COLO668 (cell line): Measurements from ENCODE around the gene GHRHR.

Source experiments
- DNase-seq: peaks from one replicate; lab custom pipeline; 2025; ENCODE audit not compliant: unreplicated experiment; lab: John Stamatoyannopoulos, UW

GHRHR gene

DNA sequence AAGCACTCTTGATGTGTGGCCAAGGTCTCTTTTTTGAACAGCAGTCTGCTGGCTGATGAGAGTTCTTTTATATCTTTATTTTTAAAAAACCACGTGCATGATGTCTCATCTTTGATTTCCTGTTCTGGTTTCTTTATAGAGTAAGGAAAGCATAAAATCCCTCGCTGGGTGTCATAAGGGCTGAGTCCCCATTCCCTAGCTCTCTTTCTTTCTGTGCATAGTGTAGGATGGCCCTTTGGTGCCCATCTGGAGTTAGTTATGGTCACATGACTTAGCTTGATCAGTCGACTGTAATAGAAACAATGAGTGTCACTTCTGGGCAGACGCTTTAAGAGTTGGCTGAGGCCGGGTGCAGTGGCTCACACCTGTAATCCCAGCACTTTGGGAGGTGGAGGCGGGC, 38.5 kb downstream of the GHRHR start:
- no peak for DNase-seq

DNA sequence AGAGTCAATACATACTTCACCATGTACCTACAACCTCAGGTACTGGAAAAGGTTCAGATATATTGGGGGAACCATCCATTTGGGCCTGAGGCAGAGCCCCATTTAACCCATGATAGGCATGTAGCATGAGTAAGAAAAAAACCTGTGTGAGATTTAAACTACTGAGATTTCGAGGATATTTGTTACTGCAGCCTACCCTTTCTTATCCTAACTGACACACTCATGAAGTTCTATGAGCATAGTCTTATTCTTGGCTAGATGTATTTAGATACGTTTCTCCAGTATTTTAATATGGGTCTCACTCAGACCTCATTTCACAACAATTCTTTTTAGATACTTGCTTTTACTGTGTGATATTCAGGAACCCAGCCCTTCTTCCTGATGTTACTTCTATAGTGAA, 39.3 kb downstream of the GHRHR start:
- no peak for DNase-seq

DNA sequence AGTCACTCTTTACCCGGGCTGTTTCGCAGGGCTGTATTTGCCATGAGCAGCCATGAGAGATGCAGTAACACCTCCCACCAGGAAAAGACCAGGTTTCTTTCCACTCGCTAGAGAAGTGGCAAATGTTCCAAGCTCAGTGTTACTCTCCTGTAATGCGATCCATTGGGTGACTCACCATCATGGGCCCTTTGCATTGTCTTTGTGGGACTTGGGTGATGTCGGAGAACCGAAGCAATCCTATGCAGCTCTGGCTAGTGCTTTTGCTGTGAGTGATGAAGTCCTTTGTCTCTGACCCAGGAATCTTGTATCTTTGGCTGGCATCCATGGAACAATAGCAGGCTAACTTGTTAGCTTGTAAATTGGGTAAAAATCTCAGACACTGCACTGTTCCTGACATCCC, 40.0 kb downstream of the GHRHR start:
- DNase-seq: no peak

DNA sequence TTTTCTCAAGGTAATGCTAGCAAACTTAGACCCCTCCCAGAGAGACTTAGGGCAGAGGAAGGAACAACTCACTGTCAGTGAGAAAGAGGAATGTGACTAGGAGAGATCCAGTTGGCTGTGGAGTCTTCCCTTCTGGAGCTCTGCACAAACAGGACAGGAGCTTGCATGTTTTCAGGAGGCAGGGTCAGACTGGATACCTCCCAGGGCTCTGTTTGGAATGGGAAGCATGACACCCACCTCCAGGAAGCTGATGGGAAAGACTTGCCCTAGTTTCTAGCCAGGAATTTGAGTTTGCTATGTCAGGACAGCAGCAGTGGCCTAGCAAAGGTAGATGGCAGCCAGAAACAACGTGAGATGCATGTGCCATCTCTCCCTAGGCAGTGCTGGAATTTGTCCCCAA, 40.6 kb downstream of the GHRHR start:
- DNase-seq: no peak

DNA sequence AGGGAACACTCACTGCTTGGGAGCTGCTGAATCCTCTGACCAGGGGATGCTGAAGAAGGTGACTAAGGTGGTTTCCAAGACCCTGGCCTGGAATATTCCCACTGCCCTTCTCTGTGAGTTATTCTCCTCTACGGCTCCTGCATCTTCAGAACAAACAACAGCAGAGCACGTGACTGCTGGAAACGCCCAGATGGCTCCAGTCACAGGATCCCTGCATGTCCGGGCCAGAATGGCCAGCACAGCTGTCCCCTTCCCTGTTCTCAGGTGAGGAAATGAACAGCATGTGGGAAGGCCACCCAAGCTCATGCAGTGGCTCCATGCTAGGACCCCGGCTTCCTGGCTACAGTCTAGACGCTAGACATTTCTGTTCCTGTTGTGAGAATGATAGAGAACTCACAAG, 43.1 kb downstream of the GHRHR start:
- DNase-seq: no peak

DNA sequence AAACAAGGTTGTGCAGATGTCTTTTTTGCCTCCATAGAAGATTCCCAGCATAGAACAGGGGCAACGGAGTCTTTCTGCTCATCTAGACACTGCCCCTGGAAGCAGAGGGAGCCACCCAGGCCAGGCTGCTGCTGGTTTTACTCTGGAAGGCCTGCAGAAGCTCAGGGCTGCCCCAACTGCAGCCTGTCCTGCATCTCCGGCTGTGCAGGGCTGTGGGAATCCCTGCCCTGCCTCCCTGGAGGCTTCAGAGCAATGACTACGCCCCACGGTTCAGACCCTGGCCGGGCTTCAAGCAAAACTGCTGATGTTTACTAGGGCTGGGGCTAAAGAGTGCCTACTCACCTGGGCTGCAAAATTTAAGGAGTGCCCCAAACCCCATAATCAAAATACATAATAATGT, 43.9 kb downstream of the GHRHR start:
- no peak for DNase-seq

DNA sequence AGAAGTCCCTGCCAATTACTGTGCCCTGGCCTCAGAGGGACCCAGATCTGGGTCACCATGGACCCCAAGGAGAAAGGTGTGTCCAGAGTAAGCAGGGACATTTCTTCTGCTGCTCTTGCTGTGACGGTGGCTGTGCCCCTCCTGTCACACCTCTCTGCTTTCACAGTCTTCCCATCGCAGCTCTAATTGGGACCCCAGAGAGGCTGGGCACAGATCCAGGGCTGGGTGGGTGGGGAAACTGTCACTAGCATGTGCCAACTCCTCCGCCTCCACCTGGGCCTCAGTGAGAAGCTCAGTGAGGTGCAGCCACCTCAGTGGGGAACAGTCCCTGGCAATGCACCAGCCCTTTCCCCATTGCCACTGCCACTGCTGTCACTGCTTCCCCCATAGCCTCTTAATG, 51.1 kb downstream of the GHRHR start:
- no peak for DNase-seq

DNA sequence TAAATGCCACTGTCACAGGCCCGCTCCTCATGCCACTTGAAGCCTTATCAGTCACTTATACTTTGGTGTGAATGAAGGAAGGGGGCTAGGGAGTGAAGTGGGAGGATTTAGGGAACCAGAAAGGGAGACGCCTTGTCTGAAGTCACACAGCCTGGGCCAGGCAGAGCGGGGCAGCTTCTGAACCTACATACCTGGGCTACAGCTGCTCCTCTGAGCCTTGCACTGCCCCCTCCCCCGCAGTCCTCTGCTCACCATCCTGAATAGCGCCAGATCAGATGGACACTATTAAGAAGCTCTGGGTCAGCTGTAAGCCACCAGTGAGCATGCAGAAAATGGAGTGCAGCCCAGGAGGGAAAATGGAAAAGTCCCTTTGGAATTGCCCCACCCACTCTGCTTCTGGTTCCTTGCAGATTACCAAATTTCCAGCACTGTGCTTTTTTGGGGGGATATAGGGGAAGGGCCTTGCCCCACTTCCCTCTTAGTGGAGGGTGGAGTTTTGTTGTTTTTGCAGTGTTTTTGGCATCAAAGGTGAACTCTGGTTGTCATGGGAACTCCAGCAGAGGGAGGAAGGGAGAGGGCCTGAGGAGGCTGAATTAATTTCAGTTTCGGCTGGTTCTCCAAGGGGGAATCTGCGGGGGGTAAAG, 53.4 kb downstream of the GHRHR start:
- no peak for DNase-seq

DNA sequence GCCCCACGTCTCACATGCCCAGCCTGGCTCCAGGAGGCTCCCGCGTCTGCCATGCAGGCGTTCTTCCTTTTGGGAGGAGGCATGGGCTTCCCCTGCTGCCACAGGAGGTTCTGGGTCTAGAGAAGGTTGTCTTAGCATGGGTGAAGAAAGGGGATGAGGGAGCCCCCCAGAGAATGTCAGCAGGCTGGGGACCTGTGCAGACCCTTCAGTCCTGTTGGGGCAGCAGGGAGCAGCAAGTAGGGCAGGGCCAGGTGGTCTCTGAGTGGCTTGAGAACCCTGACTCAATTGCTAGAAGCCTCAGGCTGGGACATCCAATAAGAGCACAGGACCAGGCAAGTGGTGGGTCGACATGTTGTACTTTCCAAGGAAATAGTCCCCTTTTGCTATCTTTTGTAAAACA, 54.0 kb downstream of the GHRHR start:
- DNase-seq: no peak

DNA sequence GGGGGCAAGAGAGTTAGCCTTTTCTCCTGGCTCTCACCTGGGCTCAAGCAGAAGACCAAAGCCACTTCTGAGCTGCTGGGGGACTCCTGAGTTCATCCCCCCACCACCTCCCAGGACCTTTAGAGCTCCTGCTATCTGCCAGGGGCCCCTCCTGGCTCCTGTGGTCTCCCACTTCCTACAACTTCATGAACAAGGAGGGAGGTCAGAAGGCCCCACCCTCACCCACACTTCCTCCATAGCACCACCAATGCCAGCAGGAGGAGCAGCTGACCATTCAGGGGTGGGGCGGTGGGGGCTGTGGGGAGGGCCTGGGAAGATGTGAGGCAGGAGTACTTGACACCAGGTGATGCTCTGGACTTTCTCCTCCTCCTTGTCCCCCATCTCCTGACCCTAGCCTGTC, 55.8 kb downstream of the GHRHR start:
- no peak for DNase-seq

DNA sequence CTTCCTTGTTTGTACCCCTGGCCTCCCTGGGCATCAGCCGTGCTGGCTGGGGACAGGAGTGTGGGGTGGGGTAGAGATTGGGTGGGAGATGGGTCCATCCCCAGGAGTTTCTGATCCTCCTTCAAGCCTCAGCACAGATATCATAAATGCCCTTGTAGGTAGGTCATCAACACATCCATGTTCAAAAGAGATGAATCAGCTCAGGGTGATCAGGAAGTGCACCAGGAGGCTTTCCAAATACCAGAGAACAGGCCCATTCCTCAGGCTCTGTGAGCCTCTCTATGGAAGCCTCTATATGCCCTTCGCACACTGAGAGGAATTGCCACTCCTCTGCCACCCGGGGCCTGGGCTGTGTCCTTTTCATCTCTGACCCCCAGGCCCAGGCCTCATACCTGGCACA, 56.4 kb downstream of the GHRHR start:
- no peak for DNase-seq

DNA sequence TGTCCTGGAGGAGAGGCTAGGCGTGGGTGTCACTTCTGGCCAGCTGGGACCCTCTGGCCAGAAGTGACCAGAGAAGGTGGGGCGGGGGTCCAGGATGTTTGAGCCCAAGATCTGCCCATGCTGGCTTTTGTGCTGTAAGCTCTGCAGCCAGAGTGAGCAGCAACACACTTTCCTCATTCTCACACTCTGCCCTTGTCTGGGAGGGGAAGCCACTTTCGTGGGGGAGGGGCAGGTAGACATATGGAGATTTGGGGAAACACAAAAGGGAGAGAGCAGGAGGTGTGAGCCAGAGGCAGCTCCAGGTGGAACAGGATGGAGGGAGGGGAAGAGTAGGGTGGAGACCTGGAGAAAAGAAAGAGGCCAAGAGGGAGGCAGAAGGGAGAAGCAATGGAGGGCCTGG, 56.9 kb downstream of the GHRHR start:
- no peak for DNase-seq

DNA sequence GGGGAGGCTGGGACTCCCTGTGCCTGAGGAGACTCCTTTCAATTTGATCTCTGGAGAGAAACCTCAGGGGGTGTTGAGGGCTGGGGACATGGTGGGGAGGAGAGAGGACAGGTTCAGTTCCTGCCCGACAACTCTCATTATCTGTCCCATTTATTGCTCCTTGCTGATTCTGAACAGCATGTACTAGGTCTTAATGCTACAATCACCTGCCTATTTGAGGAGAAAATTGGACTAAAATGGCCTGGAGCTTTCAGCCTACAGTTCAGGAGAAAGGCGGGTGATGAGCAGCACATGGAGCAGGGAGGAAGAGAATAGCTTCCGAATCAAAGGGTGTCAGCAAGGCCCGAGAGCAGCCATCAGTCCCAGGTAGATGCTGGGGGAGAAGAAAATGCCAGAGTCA, 58.4 kb downstream of the GHRHR start:
- DNase-seq: no peak

DNA sequence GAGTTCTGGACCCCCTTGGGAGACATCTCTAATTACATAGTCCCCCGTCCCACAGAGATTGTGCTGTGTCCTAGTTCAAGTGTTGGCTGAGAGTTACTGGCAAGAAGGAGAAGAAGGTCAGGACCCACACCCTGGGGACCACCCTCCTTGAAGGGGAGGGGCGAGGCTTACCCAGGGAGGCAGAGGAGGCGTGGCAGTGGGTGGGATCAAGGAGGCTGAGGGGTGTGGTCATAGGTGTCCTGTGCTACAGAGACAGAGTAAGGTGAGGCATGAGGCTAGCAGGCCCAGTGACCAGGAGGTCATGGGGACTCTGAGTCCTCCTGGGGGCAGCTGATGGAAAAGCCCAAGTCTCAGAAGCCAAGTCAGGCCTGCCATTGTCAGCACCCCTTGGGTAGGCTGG, 59.0 kb downstream of the GHRHR start:
- DNase-seq: no peak

DNA sequence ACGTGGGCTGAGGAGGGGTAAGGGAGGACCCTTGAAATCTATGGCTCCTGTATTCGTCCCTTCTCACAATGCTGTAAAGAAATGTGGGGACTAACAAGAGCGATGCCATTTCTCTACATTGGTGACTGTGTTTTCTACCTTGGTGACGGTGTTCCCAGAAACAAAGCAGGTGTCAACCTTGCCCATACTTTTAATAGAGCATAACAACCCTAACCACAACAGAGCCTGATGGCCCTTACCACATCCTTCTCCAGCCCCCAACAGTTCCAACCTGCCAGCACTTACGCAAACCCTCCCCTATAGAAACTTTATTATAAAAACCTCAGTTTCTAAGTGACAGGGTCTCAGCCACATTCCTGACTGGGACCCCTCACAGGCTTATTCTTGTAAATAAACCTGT, 60.1 kb downstream of the GHRHR start:
- DNase-seq: no peak

DNA sequence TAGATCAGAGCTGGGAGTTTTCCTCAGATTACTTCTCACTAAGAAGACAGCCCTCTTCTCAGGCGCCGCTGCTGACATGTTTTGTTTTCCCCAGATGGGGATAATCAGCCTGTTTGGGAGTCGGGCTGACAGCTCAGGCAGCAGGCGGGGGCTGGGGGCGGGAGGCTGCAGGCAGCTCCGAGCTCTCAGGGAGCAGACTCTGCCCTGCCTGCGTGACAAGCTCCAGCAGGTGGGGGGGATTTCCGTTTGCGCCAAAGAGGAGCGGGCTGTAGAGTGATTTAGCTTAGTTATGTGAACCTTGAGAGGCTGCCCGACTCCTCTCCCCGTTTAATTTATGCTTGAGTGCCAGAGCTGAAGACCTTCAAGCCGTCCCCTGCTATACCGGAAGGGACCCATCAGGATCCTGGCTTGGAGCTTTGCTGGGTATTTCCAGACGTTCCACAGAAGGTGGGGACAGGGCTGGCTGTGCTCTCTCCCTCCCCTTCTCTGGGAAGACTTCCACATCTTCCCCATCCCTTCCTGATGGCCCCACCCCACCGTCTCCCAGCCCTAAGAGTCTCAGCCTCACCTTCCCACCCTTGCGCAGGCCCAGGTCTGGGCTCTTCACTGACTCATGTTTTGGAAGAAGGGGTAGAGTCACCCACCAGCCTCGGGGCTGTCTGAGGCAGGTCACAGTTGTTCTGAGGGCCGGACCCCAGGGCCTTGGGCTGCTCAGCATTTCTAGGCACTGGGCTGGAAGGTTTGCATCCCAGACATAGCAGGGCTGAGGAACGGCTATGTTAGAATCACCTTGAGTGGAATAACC, 63.6 kb downstream of the GHRHR start:
- no peak for DNase-seq

DNA sequence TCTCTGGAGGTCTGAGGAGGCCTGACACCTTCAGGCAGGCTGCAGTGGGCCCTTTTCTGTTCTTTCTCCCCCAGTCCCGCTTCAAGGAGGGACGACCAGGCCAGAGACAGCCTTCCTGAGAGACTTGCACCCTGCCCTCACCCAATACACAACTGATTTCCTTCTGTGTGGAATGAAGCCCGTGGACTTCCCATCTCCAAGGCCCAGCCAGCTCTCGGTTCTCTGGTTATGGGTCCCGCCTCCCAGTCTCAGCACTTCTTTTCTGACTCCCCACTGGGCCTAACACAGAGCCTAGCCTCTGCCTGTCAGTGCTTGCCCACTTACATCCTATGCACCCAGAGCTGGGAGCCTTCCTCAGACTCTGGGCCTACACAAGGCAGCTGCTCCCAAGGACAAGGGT, 64.3 kb downstream of the GHRHR start:
- DNase-seq: no peak

DNA sequence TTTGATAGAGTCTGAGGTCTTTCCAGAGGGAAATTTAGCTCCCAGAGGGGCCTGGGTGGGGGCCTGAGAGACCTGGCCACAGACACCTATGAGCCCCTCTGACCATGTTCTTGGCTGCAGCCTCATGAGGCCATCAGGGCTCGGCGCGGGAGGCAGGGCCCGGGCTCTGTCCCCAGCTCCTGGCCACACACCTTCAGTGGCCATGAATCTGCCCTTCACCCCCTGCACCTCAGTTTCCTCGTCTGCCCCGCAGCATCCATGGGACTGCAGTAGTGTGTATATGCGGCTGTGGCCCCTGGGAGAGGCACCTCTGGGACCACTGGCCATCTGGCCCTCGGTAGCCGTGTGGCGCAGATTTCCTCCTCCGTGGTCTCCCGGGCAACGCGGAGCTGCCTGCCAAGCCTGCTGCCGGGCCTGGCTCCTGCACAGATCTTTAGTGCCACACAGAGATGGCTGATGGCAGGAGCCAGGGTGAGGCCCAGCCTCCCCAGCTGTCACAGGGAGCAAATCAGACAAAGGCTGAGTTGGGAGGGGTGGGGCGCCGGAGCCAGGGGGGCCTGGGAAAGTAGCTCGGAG, 64.8 kb downstream of the GHRHR start:
- DNase-seq: no peak
